Activated CD4-positive, alpha-beta T cell treated with anti-CD3 and anti-CD28 coated beads, Interleukin-2, amount 10 ng/mL, durations not matched to agents 24 days and 14 days (primary cell): ENCODE measurements around the gene KRT38. TPM values are rescaled to one million over a fixed set of nuclear protein-coding genes. Genes with fewer than 3 reads are reported as not detected.
"Not testable (repeated sequence)": the region's sequence is repeated elsewhere in the genome, so short reads cannot be mapped to it uniquely, and the experiment has no call there.

ENCODE experiments used
- DNase-seq: peaks from one replicate; pipeline ENCODE4 v3.0.0; 2022
- H3K27ac Mint-ChIP-seq: one replicate; pipeline ENCODE4 v1.8.0; 2022; ENCODE audit warnings: mild to moderate bottlenecking, mixed read lengths
- H3K27me3 Mint-ChIP-seq: one replicate; pipeline ENCODE4 v1.8.0; 2022; ENCODE audit warnings: mixed read lengths
- H3K36me3 Mint-ChIP-seq: one replicate; pipeline ENCODE4 v1.8.0; 2022; ENCODE audit warnings: low read depth, mild to moderate bottlenecking, mixed read lengths
- H3K4me1 Mint-ChIP-seq: one replicate; pipeline ENCODE4 v1.8.0; 2021; ENCODE audit warnings: mixed read lengths
- H3K4me3 Mint-ChIP-seq: one replicate; pipeline ENCODE4 v1.8.0; 2022; ENCODE audit warnings: mild to moderate bottlenecking, moderate library complexity, mixed read lengths
- H3K9me3 Mint-ChIP-seq: one replicate; pipeline ENCODE4 v1.8.0; 2021; ENCODE audit warnings: mixed read lengths
- intact Hi-C: fragments of 100-400 bp; cut with micrococcal nuclease; formaldehyde crosslinking; loops from one replicate; pipeline ENCODE4 v1.15.1; 2023
- total RNA-seq: library from RNA; stranded (reverse); gene quantifications from 2 replicates; pipeline ENCODE4 v1.2.3, GENCODE V29; 2022

KRT38 gene
- total RNA-seq, 1 donor from 2014 or later = not detected

DNA sequence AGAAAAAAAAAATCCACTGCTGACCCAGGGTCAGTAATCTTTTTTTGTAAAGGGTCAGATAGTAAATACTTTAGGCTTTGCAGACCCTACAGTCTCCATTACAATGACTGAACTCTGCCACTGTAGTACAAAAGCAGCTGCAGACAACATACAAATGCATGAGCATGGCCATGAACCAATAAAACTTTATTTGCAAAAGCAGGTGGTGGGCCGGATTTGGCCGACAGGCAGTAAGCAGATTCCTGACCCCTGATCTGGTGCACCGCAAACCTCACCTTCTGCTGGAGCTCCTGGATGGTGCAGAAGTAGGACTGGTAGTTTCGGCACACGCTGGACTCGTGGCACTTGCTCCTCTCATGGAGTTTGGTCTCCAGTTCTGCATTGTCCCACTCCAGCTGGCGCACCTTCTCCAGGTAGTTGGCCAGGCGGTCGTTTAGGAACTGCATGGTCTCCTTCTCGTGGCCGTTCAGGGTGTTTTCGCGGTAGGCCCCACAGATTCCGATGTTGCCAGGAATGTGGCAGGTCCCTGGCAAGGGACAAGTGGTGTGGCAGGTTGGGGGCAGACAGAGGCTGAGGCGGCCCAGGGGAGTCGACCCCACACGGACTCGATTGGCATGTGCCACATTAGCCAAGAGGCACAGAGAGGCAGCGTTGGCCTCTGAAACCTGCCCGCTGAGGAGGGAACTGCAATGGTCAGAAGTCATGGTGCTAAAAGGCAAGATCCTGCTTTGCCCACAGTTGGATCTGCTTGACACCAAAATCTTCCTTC lies 29.5 kb downstream of the KRT38 start:
- peaks cover 3% of the 10 kb centered on the region for H3K27me3 Mint-ChIP-seq
- H3K9me3 Mint-ChIP-seq = no peaks in the 10 kb centered on the region
- peaks cover 6% of the 10 kb centered on the region for H3K4me1 Mint-ChIP-seq
- H3K36me3 Mint-ChIP-seq = no peaks in the 10 kb centered on the region
- DNase-seq = no peak
- H3K27ac Mint-ChIP-seq = no peak overlapping the region
- intact Hi-C loops = no loop called here
- H3K4me3 Mint-ChIP-seq = no peak overlapping the region

DNA sequence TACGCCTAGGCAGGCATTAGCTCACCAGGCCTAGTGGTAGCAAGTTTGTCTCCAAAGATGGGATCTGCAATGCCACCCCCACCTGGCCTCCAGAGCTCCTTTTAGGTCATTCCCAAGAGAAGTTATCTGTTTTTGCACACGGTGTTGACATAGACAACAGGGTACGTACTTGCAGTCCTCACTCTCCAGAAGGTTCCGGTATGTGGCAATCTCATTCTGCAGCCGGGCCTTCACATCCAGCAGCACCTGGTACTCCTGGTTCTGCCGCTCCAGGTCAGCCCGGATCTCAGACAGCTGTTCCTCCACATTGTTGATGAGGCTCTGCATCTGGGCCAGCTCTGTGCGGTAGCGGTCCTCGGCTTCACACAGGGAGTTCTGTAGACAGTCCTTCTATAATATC lies 33.6 kb downstream of the KRT38 start:
- no peak for DNase-seq
- Mint-ChIP-seq H3K4me1 (peaks cover 28% of the 10 kb centered on the region), H3K9me3 (no peaks in the 10 kb centered on the region), H3K4me3 (no peak overlapping the region), H3K36me3 (no peaks in the 10 kb centered on the region), H3K27ac (no peak overlapping the region), H3K27me3 (no peaks in the 10 kb centered on the region)
- intact Hi-C loops = no loop called here

DNA sequence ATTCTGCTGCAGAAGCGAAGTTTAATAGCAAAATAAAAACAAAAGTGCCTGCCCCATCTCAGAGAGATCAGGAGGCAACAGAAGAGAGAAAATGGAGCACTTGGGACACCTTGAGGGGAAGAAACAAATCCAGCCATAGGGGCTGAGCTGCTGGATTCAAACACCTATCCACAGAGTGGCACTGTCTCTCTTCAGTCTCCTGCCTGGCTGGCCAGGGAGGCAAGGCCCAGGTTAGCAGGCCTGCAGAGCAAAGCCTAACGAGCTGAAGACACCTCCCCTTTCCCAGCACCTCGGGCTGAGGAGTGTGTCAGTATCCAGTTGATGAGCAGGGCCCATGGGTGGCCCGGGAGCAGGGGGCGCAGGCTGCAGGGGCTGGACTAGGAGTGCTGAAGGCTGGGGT lies 34.6 kb downstream of the KRT38 start:
- H3K27me3 Mint-ChIP-seq = no peaks in the 10 kb centered on the region
- H3K4me3 Mint-ChIP-seq = no peak overlapping the region
- H3K9me3 Mint-ChIP-seq = no peaks in the 10 kb centered on the region
- no peak for DNase-seq
- intact Hi-C loops = no loop called here
- H3K36me3 Mint-ChIP-seq = no peaks in the 10 kb centered on the region
- peaks cover 29% of the 10 kb centered on the region for H3K4me1 Mint-ChIP-seq
- H3K27ac Mint-ChIP-seq = no peak overlapping the region

DNA sequence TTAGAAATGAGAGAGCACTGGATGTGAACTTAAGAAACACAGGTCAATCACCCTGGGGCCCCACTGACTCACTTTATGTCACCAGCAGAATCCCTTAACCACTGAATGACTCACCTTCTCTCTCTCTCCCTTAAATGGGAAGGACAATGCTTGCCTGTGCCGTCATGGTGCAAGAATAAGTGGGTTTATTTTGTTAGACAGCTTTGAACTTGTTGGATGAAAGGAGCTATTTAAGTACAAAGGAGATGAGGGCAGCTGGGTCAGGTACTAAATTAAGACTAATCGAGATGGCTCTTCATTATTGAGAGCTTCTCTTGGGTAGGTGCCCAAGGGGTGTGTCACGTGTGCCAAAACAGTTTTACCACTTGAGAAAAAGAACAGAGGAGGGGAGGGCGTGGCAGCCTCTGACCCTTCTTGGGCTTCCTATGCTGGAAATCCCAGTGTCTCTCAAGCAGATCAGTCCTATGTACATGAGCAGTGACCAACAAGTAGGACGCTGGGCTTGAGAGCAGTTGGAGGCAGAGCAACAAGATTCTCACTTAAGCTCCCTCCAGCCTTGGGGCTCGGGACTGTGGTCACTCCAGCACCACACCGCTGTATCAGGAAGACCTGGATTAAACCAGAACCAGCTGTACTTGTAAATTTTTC lies 36.6 kb downstream of the KRT38 start:
- peak; percentile 72 for DNase-seq
- no peaks in the 10 kb centered on the region for H3K27me3 Mint-ChIP-seq
- peak overlapping the region; percentile 84 for H3K27ac Mint-ChIP-seq
- no peaks in the 10 kb centered on the region for H3K9me3 Mint-ChIP-seq
- peak overlapping the region; percentile 59 for H3K4me3 Mint-ChIP-seq
- intact Hi-C loops = loop anchor here (5.0 kb wide), 2 partner anchors 143 to 263 kb away; no protein-coding TSS in a partner anchor
- no peaks in the 10 kb centered on the region for H3K36me3 Mint-ChIP-seq
- H3K4me1 Mint-ChIP-seq = peaks cover 26% of the 10 kb centered on the region

DNA sequence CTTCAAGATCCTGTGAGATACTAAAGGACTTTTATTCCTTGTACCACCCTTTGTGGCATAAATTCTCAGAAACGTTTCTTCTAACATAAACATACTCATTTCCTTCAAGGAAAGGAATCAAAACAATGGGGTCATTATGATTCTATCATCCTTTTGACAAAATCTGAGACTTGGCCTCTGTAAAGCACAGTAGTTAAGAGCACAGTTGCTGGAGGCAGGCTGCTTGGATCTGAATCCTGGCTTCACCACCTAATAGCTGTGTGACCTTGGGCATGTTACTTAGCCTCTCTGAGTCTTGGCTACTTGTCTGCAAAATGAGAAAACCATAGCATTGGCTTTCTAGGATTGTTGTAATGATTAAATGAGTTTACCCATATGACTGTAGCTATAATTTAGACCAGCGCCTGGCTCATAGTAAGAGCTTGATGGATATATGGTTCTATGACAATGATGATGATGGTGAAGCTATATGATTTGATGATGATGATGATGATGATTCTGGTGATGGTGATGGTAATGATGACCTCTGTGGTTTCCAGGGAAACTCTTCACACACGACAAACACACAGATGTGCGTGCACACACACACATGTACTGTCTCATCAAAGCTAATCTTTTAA lies 37.3 kb downstream of the KRT38 start:
- H3K9me3 Mint-ChIP-seq = no peaks in the 10 kb centered on the region
- peak overlapping the region; percentile 59 for H3K4me3 Mint-ChIP-seq
- H3K27me3 Mint-ChIP-seq = no peaks in the 10 kb centered on the region
- peak overlapping the region; percentile 84 for H3K27ac Mint-ChIP-seq
- DNase-seq = no peak
- no peaks in the 10 kb centered on the region for H3K36me3 Mint-ChIP-seq
- peaks cover 23% of the 10 kb centered on the region for H3K4me1 Mint-ChIP-seq
- intact Hi-C loops = loop anchor here (1.0 to 5.0 kb wide), 3 partner anchors 62 to 264 kb away; no protein-coding TSS in a partner anchor

DNA sequence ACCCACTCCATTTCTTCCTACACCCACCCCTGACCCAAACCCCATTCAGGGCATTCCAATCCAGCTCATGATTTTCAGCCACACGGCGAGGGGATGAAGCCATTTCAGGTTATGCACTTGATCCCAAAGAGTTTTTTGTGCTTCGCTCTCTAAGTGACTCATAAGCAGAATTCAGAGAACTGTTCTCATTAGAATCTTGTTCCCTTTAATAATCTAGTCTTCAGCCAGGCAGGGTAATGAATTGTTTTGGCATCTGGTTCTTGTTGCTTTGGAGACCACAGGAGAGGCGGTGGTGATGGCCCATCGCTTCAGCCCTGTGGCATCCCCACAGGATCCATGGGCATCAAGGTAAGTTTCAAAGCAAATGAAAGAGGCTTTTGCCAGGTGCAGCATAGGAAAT lies 38.6 kb downstream of the KRT38 start:
- Mint-ChIP-seq H3K4me1 (peaks cover 23% of the 10 kb centered on the region), H3K4me3 (peak overlapping the region; percentile 29), H3K36me3 (no peaks in the 10 kb centered on the region), H3K27me3 (peaks cover 2% of the 10 kb centered on the region), H3K27ac (peak overlapping the region; percentile 64), H3K9me3 (no peaks in the 10 kb centered on the region)
- intact Hi-C loops = loop anchor here (5.0 kb wide), 2 partner anchors 145 to 265 kb away; no protein-coding TSS in a partner anchor
- no peak for DNase-seq

DNA sequence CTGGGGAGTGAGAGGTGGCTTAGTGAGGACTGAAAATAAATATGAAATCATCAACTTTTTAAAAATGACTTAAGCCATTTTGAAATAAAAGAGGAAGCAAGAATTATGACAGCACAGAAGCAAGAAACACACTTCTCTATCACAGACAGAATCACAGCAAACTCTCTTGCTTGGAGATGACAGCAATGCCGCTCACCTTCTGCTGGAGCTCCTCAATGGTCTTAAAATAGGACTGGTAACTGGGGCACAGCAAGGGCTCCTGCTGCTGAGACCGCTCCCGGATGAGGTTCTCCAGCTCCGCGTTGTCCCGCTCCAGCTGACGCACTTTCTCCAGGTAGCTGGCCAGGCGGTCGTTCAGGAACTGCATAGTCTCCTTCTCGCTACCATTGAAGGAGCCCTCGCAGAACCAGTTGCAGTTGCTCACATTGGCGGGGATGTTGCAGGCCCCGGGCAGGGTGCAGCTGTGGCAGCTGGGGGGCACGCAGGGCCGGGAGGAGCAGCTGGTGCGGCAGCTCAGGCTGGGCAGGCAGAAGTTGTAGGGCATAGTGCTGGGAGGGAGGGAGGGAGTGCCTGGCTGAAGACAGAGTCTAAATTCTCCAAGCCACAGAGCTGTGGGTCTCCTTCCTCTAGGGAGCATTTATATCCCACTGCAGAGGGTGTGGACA lies 43.7 kb downstream of the KRT38 start, which contains the start of gene KRT31:
Gene KRT31 (minus strand): TSS at position 613 of the 665 bp plus-strand sequence. CDS start 69 bp downstream, at position 544.
- Mint-ChIP-seq H3K4me3 (no peak within 1 kb of the TSS), H3K36me3 (no peaks in the 10 kb centered on the region), H3K4me1 (no peaks in the 10 kb centered on the region), H3K27me3 (peaks cover 2% of the 10 kb centered on the region), H3K27ac (no peak within 1 kb of the TSS), H3K9me3 (no peaks in the 10 kb centered on the region)
- intact Hi-C loops = no loop called here
- DNase-seq = no peak

DNA sequence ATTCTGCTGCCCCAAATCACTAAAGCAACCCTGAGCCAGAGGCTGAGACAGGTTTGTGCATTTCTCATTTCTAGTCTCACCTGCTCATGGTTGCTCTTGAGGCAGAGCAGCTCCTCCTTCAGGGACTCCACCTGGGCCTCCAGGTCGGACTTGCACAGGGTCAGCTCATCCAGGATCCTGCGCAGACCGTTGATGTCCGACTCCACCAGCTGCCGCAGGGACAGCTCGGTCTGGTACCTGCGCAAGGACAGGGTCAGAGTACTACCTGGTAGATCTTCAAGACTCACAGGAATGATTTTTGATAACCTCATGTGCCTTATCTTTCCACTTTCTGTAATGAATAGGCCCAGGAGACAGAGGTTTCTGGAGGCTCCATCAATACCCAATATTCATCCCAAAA lies 44.4 kb downstream of the KRT38 start:
- H3K36me3 Mint-ChIP-seq = no peaks in the 10 kb centered on the region
- no peak overlapping the region for H3K27ac Mint-ChIP-seq
- intact Hi-C loops = no loop called here
- no peak for DNase-seq
- no peak overlapping the region for H3K4me3 Mint-ChIP-seq
- no peaks in the 10 kb centered on the region for H3K4me1 Mint-ChIP-seq
- no peaks in the 10 kb centered on the region for H3K9me3 Mint-ChIP-seq
- H3K27me3 Mint-ChIP-seq = peaks cover 4% of the 10 kb centered on the region

DNA sequence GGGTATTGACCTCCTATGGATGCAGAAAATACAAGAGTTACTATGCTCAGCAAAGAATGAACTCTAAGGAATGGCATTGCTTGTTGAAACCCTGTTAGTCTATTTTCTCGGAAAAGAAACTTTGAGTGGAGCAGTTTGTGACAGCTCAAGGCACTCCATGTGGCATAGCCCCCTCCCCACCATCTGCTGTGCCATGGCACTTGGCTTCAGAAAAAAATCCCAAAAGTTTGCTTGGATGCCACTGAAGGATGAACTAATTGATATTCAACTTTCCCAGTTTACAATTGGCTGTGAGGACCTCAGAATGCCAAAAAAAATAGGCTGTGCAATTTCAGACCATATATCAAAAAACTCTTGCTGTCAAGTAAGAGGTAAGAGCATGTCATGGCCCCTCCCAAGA lies 45.2 kb downstream of the KRT38 start:
- intact Hi-C loops = no loop called here
- no peak for DNase-seq
- no peaks in the 10 kb centered on the region for H3K36me3 Mint-ChIP-seq
- no peak overlapping the region for H3K27ac Mint-ChIP-seq
- H3K4me1 Mint-ChIP-seq = no peaks in the 10 kb centered on the region
- H3K27me3 Mint-ChIP-seq = peaks cover 8% of the 10 kb centered on the region
- no peak overlapping the region for H3K4me3 Mint-ChIP-seq
- H3K9me3 Mint-ChIP-seq = no peaks in the 10 kb centered on the region

DNA sequence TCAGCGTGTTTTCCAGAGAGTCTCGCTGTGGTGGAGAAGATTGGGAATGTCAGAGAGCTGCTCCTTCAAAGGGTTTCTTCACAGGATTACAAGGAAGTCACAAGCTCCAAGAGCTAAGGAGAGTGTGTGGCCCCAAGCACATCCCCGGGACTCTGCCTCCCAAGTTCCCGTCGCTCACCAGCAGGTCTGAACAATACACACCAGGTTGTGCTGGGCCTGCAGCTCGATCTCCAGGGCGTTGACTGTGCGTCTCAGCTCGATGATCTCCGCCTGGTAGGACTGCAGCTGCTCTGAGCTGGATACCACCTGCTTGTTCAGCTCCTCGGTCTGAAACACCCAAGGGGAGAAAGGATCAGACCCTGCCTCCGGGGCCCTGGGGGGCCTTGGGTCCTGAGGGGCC lies 45.7 kb downstream of the KRT38 start:
- intact Hi-C loops, H3K4me1 Mint-ChIP-seq, DNase-seq, H3K4me3 Mint-ChIP-seq, H3K36me3 Mint-ChIP-seq, H3K27ac Mint-ChIP-seq, H3K9me3 Mint-ChIP-seq: not testable (repeated sequence)
- peaks cover 10% of the 10 kb centered on the region for H3K27me3 Mint-ChIP-seq

DNA sequence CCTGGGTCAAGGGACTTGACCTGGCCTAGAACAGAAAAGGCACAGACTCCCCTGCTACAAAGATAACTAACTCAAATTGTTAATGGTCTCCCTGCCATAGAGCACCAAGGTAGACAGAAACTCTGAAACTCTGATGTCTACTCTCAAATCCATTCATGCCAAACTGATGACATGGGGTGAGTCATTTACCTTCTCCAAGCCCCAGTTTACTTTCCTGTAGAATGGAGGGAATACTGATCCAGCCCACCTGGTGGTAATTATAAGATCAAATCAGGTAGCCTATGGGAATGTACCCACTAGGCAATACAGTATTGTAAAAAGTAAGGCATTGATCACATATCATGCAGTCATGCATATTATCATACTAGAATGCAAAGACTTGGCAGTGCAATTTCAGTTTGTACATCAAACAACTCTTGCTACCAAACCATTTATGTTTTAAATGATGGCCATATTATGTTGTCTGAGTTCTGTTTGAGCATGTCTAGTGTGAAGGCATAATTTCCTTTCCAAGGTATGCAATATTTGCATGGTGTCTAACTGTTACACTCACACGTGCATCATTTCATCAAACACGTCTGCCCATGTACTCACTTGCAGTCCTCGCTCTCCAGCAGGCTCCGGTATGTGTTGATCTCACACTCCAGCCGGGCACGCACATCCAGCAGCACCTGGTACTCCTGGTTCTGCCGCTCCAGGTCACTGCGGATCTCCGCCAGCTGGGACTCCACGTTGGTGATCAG lies 46.4 kb downstream of the KRT38 start:
- H3K27ac Mint-ChIP-seq = no peak overlapping the region
- DNase-seq = no peak
- peaks cover 10% of the 10 kb centered on the region for H3K27me3 Mint-ChIP-seq
- H3K4me1 Mint-ChIP-seq = no peaks in the 10 kb centered on the region
- H3K36me3 Mint-ChIP-seq = no peaks in the 10 kb centered on the region
- no peak overlapping the region for H3K4me3 Mint-ChIP-seq
- intact Hi-C loops = no loop called here
- no peaks in the 10 kb centered on the region for H3K9me3 Mint-ChIP-seq

DNA sequence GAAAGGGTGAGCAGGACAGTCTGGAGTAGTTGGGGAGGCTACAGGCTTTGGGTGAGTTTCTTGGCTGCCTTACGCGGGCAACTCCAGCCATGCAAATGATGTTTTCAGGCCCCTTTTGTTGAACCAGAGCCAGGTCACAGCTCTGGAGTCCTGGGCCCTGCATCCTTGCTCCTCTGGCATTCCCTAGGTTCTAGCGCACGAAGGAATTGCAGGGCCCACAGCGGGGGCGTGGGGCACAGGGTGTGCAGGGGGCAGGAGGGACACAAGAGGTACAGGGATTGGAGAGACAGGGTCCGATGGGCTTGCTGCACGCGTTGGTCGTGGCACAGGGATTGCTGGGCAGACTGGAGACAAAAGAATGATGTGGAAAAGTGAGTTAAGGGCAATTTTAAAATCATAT lies 47.0 kb downstream of the KRT38 start:
- peaks cover 10% of the 10 kb centered on the region for H3K27me3 Mint-ChIP-seq
- intact Hi-C loops = no loop called here
- no peaks in the 10 kb centered on the region for H3K9me3 Mint-ChIP-seq
- H3K27ac Mint-ChIP-seq = no peak overlapping the region
- no peaks in the 10 kb centered on the region for H3K36me3 Mint-ChIP-seq
- DNase-seq = no peak
- no peaks in the 10 kb centered on the region for H3K4me1 Mint-ChIP-seq
- no peak overlapping the region for H3K4me3 Mint-ChIP-seq

DNA sequence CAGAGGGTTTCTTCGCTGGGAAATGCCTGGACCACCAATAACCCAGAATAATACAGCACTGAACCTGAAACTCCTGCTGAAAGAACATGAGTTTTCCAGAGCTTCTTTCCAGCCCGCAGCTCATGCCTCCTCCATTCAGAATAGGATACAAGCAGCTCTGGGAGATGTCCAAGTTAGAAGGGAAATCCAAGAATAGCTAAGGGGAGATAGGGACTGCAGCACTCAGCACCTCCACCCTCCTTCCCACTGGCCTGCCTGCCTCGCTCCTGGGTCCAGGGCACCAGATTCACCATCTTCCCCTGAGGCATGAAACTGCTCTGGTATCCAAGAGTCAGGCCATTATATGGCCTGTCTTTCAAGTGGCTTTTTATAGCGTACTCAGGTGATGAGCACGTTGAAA lies 47.5 kb downstream of the KRT38 start:
- no peak for DNase-seq
- Mint-ChIP-seq H3K27ac (no peak overlapping the region), H3K4me1 (no peaks in the 10 kb centered on the region), H3K36me3 (no peaks in the 10 kb centered on the region), H3K4me3 (no peak overlapping the region), H3K9me3 (peaks cover 4% of the 10 kb centered on the region), H3K27me3 (peaks cover 10% of the 10 kb centered on the region)
- intact Hi-C loops = no loop called here
